HL-60 (cell line): ENCODE results near the gene NR3C2.

ENCODE experiments used
- DNase-seq, 2 experiments: peaks; one replicate each; pipeline ENCODE4 v3.0.0-alpha.2; 2010 to 2020; ENCODE audit warnings: low read depth in 1 of 2, low spot score in 1 of 2
- H3K27ac ChIP-seq: fragments of 250-450 bp; sonication (Bioruptor Pico); replicated peaks from 2 replicates; pipeline ENCODE4 v1.5.1; 2020; ENCODE audit warnings: mild to moderate bottlenecking, moderate library complexity
- H3K27me3 ChIP-seq: fragments of 250-450 bp; sonication (Bioruptor Pico); 2 replicates; pipeline ENCODE4 v1.5.1; 2021; ENCODE audit warnings: mild to moderate bottlenecking, moderate library complexity; ENCODE audit not compliant: insufficient read depth, poor library complexity, severe bottlenecking
- H3K4me3 ChIP-seq: replicated peaks from 2 replicates; pipeline ENCODE4 v1.5.1; 2011; ENCODE audit warnings: mild to moderate bottlenecking, control low read depth, low read length; ENCODE audit not compliant: insufficient read depth
- GABPA ChIP-seq: IDR thresholded peaks from 2 replicates; pipeline ENCODE4 v1.6.1; 2012; ENCODE audit warnings: low read depth
- POLR2AphosphoS5 ChIP-seq: IDR thresholded peaks from 2 replicates; pipeline ENCODE4 v1.6.1; 2012; ENCODE audit warnings: low read depth
- SPI1 ChIP-seq: IDR thresholded peaks from 2 replicates; pipeline ENCODE4 v1.6.1; 2012; ENCODE audit warnings: low read depth, mild to moderate bottlenecking, borderline replicate concordance
- TF ChIP-seq, protein P1 (sequence below): IDR thresholded peaks from 2 replicates; pipeline ENCODE4 v1.6.1; 2012; ENCODE audit warnings: low read depth; ENCODE audit not compliant: insufficient replicate concordance
- TF ChIP-seq, protein P2 (sequence below): IDR thresholded peaks from one replicate; pipeline ENCODE4 v1.5.1; 2011; ENCODE audit warnings: low read length, control low read depth, inconsistent platforms; ENCODE audit not compliant: insufficient read depth

Gene NR3C2

DNA sequence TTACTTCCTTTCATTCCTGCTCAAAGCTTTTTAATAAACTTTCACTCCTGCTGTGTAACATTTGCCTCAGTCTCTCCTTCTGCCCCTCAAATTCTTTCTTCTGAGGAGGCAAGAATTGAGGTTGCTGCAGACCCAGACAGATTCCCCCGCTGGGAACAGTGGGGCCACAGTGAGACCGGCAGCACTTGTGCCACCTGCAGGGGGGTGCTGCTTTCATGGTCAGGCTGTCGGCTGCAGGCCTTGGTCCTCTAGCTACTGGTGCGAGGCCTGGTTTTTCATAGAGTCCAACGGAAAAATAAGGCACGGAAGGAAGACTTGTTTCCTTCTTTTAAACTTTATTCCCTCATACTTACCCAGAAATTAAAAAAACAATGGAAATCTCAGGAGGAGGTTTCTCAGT lies 296.7 kb downstream of the NR3C2 start:
- Histone ChIP-seq H3K27me3 (no peaks in the 10 kb centered on the region), H3K27ac (no peak overlapping the region), H3K4me3 (no peak overlapping the region)
- no peak for TF ChIP-seq SPI1
- TF ChIP-seq, protein P1, sequence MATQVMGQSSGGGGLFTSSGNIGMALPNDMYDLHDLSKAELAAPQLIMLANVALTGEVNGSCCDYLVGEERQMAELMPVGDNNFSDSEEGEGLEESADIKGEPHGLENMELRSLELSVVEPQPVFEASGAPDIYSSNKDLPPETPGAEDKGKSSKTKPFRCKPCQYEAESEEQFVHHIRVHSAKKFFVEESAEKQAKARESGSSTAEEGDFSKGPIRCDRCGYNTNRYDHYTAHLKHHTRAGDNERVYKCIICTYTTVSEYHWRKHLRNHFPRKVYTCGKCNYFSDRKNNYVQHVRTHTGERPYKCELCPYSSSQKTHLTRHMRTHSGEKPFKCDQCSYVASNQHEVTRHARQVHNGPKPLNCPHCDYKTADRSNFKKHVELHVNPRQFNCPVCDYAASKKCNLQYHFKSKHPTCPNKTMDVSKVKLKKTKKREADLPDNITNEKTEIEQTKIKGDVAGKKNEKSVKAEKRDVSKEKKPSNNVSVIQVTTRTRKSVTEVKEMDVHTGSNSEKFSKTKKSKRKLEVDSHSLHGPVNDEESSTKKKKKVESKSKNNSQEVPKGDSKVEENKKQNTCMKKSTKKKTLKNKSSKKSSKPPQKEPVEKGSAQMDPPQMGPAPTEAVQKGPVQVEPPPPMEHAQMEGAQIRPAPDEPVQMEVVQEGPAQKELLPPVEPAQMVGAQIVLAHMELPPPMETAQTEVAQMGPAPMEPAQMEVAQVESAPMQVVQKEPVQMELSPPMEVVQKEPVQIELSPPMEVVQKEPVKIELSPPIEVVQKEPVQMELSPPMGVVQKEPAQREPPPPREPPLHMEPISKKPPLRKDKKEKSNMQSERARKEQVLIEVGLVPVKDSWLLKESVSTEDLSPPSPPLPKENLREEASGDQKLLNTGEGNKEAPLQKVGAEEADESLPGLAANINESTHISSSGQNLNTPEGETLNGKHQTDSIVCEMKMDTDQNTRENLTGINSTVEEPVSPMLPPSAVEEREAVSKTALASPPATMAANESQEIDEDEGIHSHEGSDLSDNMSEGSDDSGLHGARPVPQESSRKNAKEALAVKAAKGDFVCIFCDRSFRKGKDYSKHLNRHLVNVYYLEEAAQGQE, result no peak
- TF ChIP-seq GABPA, result no peak
- no peak for TF ChIP-seq POLR2AphosphoS5
- TF ChIP-seq, protein P2, sequence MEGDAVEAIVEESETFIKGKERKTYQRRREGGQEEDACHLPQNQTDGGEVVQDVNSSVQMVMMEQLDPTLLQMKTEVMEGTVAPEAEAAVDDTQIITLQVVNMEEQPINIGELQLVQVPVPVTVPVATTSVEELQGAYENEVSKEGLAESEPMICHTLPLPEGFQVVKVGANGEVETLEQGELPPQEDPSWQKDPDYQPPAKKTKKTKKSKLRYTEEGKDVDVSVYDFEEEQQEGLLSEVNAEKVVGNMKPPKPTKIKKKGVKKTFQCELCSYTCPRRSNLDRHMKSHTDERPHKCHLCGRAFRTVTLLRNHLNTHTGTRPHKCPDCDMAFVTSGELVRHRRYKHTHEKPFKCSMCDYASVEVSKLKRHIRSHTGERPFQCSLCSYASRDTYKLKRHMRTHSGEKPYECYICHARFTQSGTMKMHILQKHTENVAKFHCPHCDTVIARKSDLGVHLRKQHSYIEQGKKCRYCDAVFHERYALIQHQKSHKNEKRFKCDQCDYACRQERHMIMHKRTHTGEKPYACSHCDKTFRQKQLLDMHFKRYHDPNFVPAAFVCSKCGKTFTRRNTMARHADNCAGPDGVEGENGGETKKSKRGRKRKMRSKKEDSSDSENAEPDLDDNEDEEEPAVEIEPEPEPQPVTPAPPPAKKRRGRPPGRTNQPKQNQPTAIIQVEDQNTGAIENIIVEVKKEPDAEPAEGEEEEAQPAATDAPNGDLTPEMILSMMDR, result no peak
- no peak for DNase-seq

DNA sequence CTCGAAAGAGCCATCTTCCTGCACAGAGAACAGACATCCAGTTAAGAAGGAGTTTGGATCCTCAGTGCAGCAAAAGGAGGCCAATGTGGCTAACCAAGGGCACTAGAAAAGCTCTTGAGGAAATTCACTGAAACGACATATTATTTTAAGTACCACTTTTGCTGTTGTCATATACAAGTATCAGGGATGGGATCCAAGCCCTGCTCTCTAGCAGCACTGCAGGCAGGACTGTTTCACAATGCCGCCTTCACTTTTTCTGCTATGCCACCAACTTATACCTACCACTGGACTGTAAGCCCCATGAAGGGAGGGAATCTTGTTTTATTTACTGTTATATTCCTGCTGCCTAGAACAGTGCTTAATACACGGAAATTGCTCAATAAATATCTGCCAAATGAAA lies 299.0 kb downstream of the NR3C2 start:
- H3K27me3 ChIP-seq, result no peaks in the 10 kb centered on the region
- TF ChIP-seq, protein P1, result no peak
- no peak for TF ChIP-seq POLR2AphosphoS5
- TF ChIP-seq GABPA, result no peak
- TF ChIP-seq, protein P2, result no peak
- TF ChIP-seq SPI1, result no peak

DNA sequence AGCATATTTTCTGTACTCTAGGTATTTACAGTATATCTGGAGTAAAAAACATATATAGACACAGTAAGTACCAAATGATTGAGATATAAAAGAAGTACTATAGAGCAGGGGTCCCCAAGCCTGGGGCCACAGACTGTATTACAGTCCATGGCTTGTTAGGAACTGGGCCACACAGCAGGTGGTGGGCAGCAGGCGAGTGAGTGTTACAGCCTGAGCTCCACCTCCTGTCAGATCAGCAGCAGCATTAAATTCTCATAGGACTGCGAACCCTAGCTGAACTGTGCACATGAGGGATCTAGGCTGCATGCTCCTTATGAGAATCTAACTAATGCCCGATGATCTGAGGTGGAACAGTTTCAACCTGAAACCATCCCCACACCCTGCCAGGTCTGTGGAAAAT lies 300.7 kb downstream of the NR3C2 start:
- no peak for DNase-seq
- no peak overlapping the region for H3K27ac ChIP-seq
- TF ChIP-seq GABPA (no peak), POLR2AphosphoS5 (no peak), SPI1 (no peak)
- TF ChIP-seq, protein P1, result no peak
- TF ChIP-seq, protein P2, result no peak
- H3K4me3 ChIP-seq, result no peak overlapping the region
- no peaks in the 10 kb centered on the region for H3K27me3 ChIP-seq

More for the DNA sequence above, 299.0 kb downstream of the NR3C2 start:
- H3K27ac ChIP-seq, result no peak overlapping the region
- H3K4me3 ChIP-seq, result no peak overlapping the region
- no peak for DNase-seq
